Measurements from ENCODE around the gene PLXNA4. TPM values are rescaled to one million over a fixed set of nuclear protein-coding genes. Genes with fewer than 3 reads are reported as not detected.

The PLXNA4 gene
- total and polyA plus RNA-seq, 8 donors: 0.19 to 1.6 (median 0.47) TPM

GRCh38 chr7:132262160-132262470 is 314.2 kb downstream of the PLXNA4 start:
- H3K27me3 ChIP-seq: no peaks in the 10 kb centered on the region
- intact Hi-C loops (cut with DNase I): no loop called here
- H3K36me3 ChIP-seq: no peaks in the 10 kb centered on the region
- 9 to 23% methylated on average over 6 of the region's 6 CpGs for WGBS, 2 donors
- DNase-seq (no peak), FAIRE-seq (no peak), ATAC-seq (no peak)
- no peak overlapping the region for H3K4me3 ChIP-seq
- no peaks in the 10 kb centered on the region for H3K9me3 ChIP-seq
- TF ChIP-seq, protein P1, sequence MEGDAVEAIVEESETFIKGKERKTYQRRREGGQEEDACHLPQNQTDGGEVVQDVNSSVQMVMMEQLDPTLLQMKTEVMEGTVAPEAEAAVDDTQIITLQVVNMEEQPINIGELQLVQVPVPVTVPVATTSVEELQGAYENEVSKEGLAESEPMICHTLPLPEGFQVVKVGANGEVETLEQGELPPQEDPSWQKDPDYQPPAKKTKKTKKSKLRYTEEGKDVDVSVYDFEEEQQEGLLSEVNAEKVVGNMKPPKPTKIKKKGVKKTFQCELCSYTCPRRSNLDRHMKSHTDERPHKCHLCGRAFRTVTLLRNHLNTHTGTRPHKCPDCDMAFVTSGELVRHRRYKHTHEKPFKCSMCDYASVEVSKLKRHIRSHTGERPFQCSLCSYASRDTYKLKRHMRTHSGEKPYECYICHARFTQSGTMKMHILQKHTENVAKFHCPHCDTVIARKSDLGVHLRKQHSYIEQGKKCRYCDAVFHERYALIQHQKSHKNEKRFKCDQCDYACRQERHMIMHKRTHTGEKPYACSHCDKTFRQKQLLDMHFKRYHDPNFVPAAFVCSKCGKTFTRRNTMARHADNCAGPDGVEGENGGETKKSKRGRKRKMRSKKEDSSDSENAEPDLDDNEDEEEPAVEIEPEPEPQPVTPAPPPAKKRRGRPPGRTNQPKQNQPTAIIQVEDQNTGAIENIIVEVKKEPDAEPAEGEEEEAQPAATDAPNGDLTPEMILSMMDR (IDR thresholded peaks at IDR 0.05): no peak
- no peak overlapping the region for H3K27ac ChIP-seq
- H3K4me1 ChIP-seq: no peaks in the 10 kb centered on the region

DNA sequence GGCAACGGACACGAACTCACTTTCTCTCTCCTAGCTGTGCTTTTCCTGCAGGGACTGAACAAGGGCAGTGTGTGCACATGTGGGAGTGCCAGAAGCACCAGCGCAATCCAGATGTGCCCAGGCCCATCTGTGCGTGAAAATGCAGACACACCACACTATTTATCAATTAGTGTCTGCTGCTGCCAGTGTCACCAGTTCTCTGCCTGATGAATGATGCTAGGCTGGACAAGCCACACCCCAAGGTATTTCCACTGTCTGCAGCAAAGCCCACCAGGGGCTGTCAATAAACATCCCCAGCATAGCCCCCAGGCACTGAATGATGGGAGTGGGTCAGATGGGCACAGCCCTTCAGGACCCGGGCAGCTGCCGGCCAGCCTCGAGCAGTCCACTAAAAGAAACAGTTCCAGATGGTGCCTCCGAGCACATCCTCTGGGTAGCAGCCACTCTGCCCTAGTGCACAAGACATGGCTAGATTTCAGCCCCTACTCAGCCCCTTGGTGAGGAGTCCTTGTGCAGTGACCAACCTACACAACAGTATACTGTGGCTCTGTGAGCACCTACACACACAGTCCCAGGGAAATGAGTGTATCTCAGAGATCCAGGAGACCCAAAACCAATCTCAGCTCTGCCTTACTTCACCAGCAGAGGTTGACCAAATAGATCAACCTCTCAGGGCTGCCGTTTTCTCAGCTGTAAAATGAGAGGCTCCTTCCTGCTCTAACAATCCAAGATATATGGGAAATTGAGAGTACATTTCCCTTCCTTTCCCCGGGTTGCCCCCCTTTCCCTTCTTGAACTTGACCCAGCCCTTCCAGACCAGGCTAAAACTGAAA is 314.7 kb downstream of the PLXNA4 start:
- TF ChIP-seq, protein P1 (IDR thresholded peaks at IDR 0.05): no peak
- no peaks in the 10 kb centered on the region for H3K27me3 ChIP-seq
- FAIRE-seq (no peak), ATAC-seq (no peak), DNase-seq (no peak)
- H3K4me1 ChIP-seq: no peaks in the 10 kb centered on the region
- intact Hi-C loops (cut with DNase I): no loop called here
- no peak overlapping the region for H3K4me3 ChIP-seq
- H3K27ac ChIP-seq: no peak overlapping the region
- 45 to 52% methylated on average over 10 of the region's 10 CpGs for WGBS, 2 donors
- no peaks in the 10 kb centered on the region for H3K9me3 ChIP-seq
- no peaks in the 10 kb centered on the region for H3K36me3 ChIP-seq

GRCh38 chr7:132258231-132258630 is 318.0 kb downstream of the PLXNA4 start:
- WGBS, 2 donors: 95 to 96% methylated on average over 7 of the region's 7 CpGs
- H3K36me3 ChIP-seq: no peaks in the 10 kb centered on the region
- H3K4me3 ChIP-seq: no peak overlapping the region
- no peaks in the 10 kb centered on the region for H3K27me3 ChIP-seq
- H3K9me3 ChIP-seq: no peaks in the 10 kb centered on the region
- DNase-seq (no peak), FAIRE-seq (no peak), ATAC-seq (no peak)
- intact Hi-C loops (cut with DNase I): loop anchor here in 1 of 3 donors (10.0 kb wide), 1 partner anchor 313 kb away; no protein-coding TSS in a partner anchor
- peaks cover 0 to 7% (median 0%) of the 10 kb centered on the region in 3 donors for H3K4me1 ChIP-seq
- H3K27ac ChIP-seq: no peak overlapping the region
- TF ChIP-seq, protein P1 (IDR thresholded peaks at IDR 0.05): no peak

- no peaks in the 10 kb centered on the region for H3K36me3 ChIP-seq
- TF ChIP-seq, protein P1 (IDR thresholded peaks at IDR 0.05): no peak
- FAIRE-seq: no peak
- intact Hi-C loops (cut with DNase I): loop anchor here in 1 of 3 donors (10.0 kb wide), 1 partner anchor 312 kb away; no protein-coding TSS in a partner anchor
- peaks cover 0 to 7% (median 0%) of the 10 kb centered on the region in 3 donors for H3K4me1 ChIP-seq
- no peak overlapping the region for H3K4me3 ChIP-seq
- no peak for DNase-seq
- no peak for ATAC-seq
- H3K9me3 ChIP-seq: no peaks in the 10 kb centered on the region
- WGBS, 2 donors: 90 to 100% methylated on average over 1 of the region's 1 CpG
- H3K27ac ChIP-seq: no peak overlapping the region
- H3K27me3 ChIP-seq: no peaks in the 10 kb centered on the region
Measured at GRCh38 chr7:132257253-132257652, 319.0 kb downstream of the PLXNA4 start.

GRCh38 chr7:132256721-132257212 is 319.5 kb downstream of the PLXNA4 start:
- H3K9me3 ChIP-seq: no peaks in the 10 kb centered on the region
- 75 to 91% methylated on average over 6 of the region's 6 CpGs for WGBS, 2 donors
- H3K4me1 ChIP-seq: peaks cover 0 to 8% (median 0%) of the 10 kb centered on the region in 3 donors
- TF ChIP-seq, protein P1 (IDR thresholded peaks at IDR 0.05): no peak
- DNase-seq (no peak), FAIRE-seq (no peak), ATAC-seq (no peak)
- no peak overlapping the region for H3K4me3 ChIP-seq
- no peaks in the 10 kb centered on the region for H3K27me3 ChIP-seq
- intact Hi-C loops (cut with DNase I): loop anchor here in 1 of 3 donors (10.0 kb wide), 1 partner anchor 312 kb away; no protein-coding TSS in a partner anchor
- H3K36me3 ChIP-seq: no peaks in the 10 kb centered on the region
- no peak overlapping the region for H3K27ac ChIP-seq

Data from pancreas (tissue), 10 donors.